ENCODE data around the gene ZNF430.
"Not testable (repeated sequence)": the region's sequence is repeated elsewhere in the genome, so short reads cannot be mapped to it uniquely, and the experiment has no call there.

ZNF430 gene

GRCh38 chr19:21020298-21021227, at the start of gene ZNF430:
Gene ZNF430 (plus strand): TSS chr19:21020657. CDS start chr19:21020801, 144 bp downstream.
- peak within 1 kb of the TSS; percentile 83 to 89 for H3K4me3 ChIP-seq (replicated peaks in 1 of 2; ENCODE audit: low read depth in 2 of 2, low read length in 2 of 2)
- peak; percentile 92 to 95 for DNase-seq (ENCODE audit: low read depth in 2 of 2)
- TF ChIP-seq, protein P1, sequence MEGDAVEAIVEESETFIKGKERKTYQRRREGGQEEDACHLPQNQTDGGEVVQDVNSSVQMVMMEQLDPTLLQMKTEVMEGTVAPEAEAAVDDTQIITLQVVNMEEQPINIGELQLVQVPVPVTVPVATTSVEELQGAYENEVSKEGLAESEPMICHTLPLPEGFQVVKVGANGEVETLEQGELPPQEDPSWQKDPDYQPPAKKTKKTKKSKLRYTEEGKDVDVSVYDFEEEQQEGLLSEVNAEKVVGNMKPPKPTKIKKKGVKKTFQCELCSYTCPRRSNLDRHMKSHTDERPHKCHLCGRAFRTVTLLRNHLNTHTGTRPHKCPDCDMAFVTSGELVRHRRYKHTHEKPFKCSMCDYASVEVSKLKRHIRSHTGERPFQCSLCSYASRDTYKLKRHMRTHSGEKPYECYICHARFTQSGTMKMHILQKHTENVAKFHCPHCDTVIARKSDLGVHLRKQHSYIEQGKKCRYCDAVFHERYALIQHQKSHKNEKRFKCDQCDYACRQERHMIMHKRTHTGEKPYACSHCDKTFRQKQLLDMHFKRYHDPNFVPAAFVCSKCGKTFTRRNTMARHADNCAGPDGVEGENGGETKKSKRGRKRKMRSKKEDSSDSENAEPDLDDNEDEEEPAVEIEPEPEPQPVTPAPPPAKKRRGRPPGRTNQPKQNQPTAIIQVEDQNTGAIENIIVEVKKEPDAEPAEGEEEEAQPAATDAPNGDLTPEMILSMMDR (IDR thresholded peaks at IDR 0.05; ENCODE audit: low read depth, low read length): no peak

GRCh38 chr19:20992788-20993187, 27.7 kb upstream of the ZNF430 start:
- DNase-seq (ENCODE audit: low read depth in 2 of 2); H3K4me3 ChIP-seq (replicated peaks in 1 of 2; ENCODE audit: low read depth in 2 of 2, low read length in 2 of 2): not testable (repeated sequence)

DNA sequence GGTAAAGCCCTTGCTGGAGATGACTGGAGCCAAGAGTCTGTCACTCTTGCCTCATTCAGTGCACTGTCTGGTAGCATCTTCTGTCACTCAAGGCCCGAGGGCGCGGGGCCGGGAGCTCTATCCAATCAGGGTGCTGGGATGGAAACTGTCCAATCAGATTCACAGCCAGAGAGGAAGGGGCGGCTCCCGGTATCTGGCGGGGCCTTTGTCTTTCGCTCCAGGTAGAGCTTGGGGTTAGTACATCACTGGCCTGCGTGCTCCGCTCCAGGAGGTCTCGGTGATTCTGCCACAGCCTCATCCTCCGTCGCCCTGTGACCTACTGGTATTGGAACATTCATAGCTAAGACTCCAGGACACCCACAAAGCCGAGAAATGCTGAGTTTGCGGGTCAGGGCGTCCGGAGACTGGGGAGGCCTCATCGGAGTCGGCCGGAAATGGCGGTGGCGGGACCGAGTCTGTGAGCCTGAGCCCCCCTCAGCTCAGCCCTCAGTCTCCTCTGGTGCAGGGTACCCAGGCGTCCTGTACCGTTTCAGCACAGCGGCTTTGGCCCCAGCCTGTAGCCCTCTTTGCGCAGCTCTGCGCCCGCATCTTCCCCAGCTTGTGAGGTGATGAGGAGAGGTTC, 20.6 kb upstream of the ZNF430 start:
- H3K4me3 ChIP-seq (replicated peaks in 1 of 2; ENCODE audit: low read depth in 2 of 2, low read length in 2 of 2): peak overlapping the region; percentile 35 to 49
- TF ChIP-seq, protein P1 (IDR thresholded peaks at IDR 0.05; ENCODE audit: low read depth, low read length): no peak
- peak; percentile 83 to 88 for DNase-seq (ENCODE audit: low read depth in 2 of 2)

DNA sequence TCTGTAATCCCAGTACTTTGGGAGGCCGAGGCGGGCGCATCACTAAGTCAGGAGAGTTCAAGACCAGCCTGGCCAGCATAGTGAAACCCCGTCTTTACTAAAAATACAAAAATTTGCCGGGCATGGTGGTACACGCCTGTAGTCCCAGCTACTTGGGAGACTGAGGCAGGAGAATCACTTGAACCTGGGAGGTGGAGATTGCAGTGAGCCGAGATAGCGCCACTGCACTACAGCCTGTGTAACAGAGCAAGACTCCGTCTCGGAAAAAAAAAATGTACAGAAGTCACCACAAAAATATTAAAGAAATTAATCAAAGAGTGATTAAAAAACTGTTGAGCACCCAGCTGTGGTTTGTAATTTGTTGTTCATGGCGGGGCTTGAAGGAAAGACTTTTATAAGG, 781 bp downstream of the ZNF430 start:
- H3K4me3 ChIP-seq (replicated peaks in 1 of 2; ENCODE audit: low read depth in 2 of 2, low read length in 2 of 2): peak overlapping the region; percentile 83 to 89
- DNase-seq (ENCODE audit: low read depth in 2 of 2): not testable (repeated sequence)

GRCh38 chr19:21022996-21023395, 2.5 kb downstream of the ZNF430 start:
- no peak overlapping the region for H3K4me3 ChIP-seq (replicated peaks in 1 of 2; ENCODE audit: low read depth in 2 of 2, low read length in 2 of 2)
- peak; percentile 49 to 80 for DNase-seq (ENCODE audit: low read depth in 2 of 2)
- TF ChIP-seq, protein P1 (IDR thresholded peaks at IDR 0.05; ENCODE audit: low read depth, low read length): no peak

GRCh38 chr19:21023901-21024300, 3.4 kb downstream of the ZNF430 start:
- DNase-seq (ENCODE audit: low read depth in 2 of 2): peak; percentile 1 to 68
- H3K4me3 ChIP-seq (replicated peaks in 1 of 2; ENCODE audit: low read depth in 2 of 2, low read length in 2 of 2): no peak overlapping the region

DNA sequence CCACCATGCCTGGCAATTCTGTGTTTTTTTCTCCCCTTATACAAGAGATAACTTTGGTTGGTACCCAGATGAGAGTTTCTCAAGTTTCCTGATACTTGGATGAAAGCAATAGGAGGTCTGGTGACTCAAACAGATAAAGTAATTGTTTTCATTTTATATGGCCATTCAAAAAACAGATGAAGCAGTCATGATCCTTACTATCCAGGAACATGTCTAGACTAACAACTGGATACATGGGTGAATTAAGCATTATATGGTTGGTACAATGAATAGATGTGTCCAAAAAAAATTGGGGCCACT, 8.5 kb downstream of the ZNF430 start:
- H3K4me3 ChIP-seq (replicated peaks in 1 of 2; ENCODE audit: low read depth in 2 of 2, low read length in 2 of 2): no peak overlapping the region
- DNase-seq (ENCODE audit: low read depth in 2 of 2): peak in 1 of 2 donors; percentile 15
- TF ChIP-seq, protein P1 (IDR thresholded peaks at IDR 0.05; ENCODE audit: low read depth, low read length): no peak

More at GRCh38 chr19:21023901-21024300, 3.4 kb downstream of the ZNF430 start:
- TF ChIP-seq, protein P1 (IDR thresholded peaks at IDR 0.05; ENCODE audit: low read depth, low read length): no peak
